ENCODE data around the gene BRF1.
"Not testable (repeated sequence)": the region's sequence is repeated elsewhere in the genome, so short reads cannot be mapped to it uniquely, and the experiment has no call there.

BRF1 gene

GRCh38 chr14:105315941-105316576, 15.3 kb upstream of the BRF1 start:
- no peak for DNase-seq (ENCODE audit: low spot score)

DNA sequence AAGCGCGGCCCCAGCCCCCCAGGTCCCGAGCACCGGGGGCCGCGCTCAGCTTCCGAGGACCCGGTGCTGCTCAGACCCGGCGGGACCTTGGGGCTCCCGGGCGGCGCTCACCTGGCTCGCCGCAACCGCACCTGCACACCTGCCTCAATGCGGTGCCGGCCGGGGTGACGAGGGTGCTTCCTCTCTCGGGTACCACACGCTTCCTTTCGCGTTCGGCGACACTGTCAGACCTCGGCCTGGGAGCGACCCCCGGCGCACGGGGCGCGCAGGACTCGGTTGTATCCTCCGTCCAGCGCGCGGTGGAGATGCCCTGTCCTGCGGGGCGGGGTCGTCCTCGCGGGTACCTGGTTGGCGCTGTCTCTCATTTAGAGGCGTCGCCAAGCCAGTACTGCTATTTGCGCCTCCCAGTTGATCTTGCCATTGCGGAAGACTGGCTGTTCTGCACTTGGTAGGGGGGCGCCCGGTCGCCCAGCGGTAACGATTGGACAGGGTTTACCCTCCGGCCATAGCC, 14.5 kb upstream of the BRF1 start:
- peak; percentile 58 for DNase-seq (ENCODE audit: low spot score)

- peak; percentile 98 for DNase-seq (ENCODE audit: low spot score)
These were observed 13.7 kb upstream of the BRF1 start, which contains the start of gene PACS2 for GRCh38 chr14:105314287-105315200. PACS2 (plus strand) TSS chr14:105314748; CDS start chr14:105314919, 171 bp downstream.

DNA sequence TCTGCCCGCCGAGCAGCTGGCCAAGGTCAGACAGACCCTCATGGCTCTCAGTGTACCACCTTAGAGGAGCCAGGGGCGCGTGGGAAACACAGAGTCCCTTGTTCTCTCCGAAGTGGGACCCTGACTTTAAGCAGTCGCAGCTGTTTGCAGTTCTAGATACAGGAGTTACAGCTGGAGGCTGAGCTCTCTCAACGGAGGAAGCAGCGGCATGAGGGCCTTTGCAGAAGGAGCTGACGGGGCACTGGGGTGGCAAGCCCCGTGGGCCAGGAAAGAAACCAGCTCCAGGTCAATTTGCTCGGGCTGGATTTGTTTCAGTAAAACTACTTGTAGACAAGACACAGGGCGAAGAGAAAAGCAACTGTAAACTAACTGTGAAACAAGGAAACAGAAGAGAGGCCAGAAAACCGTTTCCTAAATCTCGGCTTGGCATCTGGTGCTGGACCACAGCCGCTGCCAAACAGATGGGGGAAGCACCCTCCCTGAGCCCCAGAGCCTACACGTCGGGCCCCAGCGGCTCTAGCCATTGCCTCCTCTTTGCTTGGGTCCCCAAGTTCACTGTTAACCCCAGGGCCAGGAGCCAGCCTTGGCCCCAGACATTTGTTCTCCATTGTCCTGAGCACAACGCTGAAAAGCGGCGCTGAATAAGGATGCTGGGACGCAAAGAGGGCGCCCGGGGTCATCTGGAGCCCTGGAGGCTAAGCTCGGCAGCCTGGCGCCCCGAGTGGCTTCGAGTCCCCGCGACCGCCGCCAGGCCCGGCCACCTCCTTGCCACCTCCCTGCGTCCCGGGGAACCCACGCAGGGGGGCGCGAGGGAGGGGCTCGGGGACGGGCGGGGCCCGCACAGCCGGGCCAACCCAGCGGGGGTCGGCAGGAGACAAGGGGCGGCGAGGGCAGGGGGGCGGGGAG, 12.8 kb upstream of the BRF1 start:
- DNase-seq (ENCODE audit: low spot score), result peak; percentile 27

DNA sequence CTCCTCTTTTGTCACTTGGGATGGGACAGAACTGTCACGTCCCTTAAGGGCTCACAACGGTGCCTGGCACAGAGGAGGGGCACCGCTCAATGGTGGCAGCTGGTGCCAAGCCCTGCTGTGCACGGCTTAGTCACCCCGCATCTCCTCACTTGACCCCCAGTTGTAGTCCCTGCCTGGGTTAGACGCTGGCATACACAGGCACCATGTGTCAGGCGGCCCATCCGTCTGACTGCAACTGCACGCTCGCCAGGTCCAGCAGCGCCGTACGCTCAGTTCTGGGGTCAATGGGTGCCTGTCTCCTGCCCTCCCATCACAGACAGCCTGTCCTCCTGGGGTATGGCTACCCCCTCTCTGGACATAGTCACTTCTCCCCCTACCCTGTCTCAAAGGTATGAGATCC, 12.2 kb upstream of the BRF1 start:
- no peak for DNase-seq (ENCODE audit: low spot score)

- DNase-seq (ENCODE audit: low spot score), result no peak
These were observed 11.0 kb upstream of the BRF1 start for GRCh38 chr14:105311838-105312237.

GRCh38 chr14:105309371-105309770, 8.6 kb upstream of the BRF1 start:
- no peak for DNase-seq (ENCODE audit: low spot score)

DNA sequence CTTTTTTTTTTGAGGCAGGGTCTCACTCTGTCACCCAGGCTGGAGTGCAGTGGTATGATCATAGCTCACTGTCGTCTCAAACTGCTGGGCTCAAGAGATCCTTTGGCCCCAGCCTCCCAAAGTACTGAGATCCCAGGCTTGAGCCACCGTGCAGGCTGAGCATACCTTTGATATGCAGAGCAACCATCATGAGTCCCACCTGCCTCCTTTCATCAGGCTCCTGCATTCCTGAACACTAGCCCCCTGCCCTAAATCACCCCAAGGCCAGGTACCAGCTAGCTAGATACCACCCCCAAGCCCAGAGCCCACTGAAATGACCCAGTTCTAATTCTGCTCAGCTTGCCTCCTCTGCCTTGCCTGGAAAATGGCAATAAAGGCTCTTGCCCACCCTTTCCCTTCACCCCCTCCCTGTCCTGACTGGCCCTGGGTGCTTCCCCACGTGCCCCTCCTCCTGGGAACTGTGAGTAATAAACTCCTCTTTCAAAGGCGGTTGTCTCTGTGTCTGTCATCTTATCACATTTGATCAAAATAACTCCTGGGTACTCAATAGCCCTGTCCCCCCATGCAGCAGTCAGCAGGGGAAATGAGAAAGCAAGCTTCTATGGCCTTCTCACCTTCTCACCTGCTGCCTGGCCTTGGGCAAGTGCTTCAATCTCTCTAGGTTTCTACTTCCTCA, 6.4 kb upstream of the BRF1 start:
- no peak for DNase-seq (ENCODE audit: low spot score)

DNA sequence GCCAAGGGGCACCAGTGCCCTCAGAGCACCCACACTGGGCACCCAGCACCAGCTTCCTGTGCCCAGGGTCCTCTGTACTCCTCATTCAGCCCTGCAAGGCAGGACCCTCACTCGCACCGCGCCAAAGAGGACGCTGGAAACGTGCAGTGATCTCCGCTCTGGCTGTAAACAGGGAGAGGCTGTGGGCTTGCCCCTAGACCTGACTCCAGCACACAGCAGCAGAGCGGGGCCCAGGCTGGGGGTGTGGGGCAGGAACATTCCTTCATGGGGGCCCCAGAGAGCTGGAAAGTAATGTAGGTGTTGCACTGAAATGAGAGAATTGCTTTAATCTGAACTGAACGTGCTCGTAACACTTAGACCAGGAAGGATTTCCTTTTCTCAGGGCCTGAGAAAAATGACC, 5.0 kb upstream of the BRF1 start:
- no peak for DNase-seq (ENCODE audit: low spot score)

DNA sequence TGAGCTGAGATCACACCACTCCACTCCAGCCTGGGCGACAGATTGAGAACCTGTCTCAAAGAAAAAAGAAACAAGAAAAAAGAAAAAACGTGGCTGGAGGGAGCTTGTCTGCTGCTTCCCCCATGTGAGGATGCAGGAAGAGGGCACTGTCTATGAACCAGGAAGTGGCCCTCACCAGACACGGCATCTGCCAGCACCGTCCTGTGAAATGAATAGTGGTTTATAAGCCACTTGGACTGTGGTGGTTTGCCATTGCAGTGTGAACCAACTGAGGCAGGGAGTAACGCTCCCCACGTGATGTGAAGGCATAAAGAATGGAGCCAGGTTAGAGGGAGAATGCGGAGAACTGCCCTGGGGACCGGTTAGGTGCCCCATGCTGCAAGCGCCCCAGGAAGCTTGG, 4.5 kb upstream of the BRF1 start:
- DNase-seq (ENCODE audit: low spot score), result no peak

DNA sequence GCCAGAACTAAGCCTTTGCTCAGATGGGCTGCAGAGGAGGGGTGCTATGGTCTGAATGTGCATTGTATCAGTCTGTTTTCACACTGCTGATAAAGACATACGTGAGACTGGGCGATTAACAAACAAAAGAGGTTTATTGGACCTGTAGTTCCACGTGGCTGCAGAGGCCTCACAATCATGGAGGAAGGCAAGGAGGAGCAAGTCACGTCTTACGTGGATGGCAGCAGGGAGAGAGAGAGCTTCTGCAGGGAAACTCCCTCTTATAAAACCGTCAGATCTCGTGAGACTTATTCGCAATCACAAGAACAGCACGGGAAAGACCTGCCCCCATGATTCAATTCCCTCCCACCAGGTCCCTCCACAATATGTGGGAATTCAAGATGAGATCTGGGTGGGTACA, 3.8 kb upstream of the BRF1 start:
- no peak for DNase-seq (ENCODE audit: low spot score)

GRCh38 chr14:105303949-105304348, 3.1 kb upstream of the BRF1 start:
- no peak for DNase-seq (ENCODE audit: low spot score)

DNA sequence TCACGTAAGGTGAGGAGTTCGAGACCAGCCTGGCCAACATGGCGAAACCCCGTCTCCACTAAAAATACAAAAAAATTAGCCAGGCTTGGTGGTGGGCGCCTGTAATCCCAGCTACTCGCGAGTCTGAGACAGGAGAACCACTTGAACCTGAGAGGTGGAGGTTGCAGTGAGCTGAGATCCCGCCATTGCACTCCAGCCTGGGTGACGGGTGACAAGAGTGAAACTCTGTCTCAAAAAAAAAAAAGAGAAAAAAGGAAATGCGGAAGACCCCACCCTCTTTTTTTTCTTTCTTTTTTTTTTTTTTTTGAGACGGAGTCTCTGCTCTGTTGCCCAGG, 1.1 kb upstream of the BRF1 start:
- DNase-seq (ENCODE audit: low spot score), result not testable (repeated sequence)

DNA sequence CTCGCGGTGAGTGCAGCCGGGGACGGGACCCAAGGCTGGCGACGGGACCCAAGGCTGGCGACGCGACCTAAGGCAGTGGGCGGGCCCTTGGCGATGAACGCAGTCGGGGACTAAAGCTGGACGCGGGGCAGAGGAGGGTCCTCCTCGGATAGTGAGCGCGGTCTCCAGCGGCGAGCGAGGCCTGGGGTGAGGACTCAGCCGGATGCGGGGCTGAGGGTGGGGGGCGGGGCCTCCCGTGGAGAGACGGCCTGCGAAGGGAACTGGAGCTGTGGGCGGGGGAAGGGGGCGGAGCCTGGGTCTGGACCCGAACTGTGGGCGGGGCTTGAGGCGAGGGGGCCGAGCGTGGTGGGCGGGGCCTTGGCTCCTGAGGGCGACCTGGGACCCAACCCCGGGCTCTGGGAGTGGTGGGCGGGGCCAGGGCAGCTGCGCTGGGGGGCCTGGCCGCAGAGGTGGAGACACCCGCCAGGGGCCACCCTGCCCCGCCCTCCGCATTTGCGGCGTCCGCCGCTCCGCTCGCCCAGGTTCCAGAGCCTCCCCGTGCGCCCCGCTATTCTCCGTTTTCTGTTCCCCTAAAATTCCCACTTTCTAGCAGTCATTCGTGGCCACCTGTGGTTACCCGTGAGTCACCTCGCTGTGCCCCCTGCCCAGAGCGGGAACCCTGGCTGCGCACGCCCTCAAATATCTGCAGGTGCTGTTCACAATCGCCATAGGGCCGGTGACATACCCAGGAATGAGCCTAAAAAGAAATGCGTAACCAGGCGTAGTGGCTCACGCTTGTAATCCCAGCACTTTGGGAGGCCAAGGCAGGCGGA, 508 bp upstream of the BRF1 start:
- peak; percentile 99 for DNase-seq (ENCODE audit: low spot score)

- no peak for DNase-seq (ENCODE audit: low spot score)
These were observed 903 bp downstream of the BRF1 start for GRCh38 chr14:105299654-105300541.

- DNase-seq (ENCODE audit: low spot score), result not testable (repeated sequence)
These were observed 3.5 kb downstream of the BRF1 start for GRCh38 chr14:105297311-105297710.

DNA sequence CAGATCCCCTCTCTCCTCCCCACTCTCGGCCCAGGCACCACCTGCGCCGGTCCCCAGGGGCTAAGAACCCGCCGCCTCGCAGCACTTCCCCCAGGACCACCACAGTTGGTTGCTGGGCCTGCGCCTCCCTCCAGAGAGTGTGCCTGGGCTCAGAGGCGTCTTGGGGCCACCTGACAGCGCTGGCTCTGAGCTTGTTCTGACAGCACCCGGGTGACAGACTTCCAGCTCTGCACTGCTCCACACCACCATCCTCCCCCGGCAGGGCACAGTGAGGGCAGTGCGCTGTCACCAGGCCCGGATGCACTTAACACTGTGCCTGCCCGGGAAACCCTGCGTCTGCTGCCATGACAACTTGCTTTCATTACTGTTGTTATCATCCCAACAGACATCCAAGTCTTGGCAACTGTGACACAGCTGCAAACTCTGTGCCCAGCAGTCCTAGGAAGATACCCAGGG, 6.6 kb downstream of the BRF1 start:
- peak; percentile 48 for DNase-seq (ENCODE audit: low spot score)

DNA sequence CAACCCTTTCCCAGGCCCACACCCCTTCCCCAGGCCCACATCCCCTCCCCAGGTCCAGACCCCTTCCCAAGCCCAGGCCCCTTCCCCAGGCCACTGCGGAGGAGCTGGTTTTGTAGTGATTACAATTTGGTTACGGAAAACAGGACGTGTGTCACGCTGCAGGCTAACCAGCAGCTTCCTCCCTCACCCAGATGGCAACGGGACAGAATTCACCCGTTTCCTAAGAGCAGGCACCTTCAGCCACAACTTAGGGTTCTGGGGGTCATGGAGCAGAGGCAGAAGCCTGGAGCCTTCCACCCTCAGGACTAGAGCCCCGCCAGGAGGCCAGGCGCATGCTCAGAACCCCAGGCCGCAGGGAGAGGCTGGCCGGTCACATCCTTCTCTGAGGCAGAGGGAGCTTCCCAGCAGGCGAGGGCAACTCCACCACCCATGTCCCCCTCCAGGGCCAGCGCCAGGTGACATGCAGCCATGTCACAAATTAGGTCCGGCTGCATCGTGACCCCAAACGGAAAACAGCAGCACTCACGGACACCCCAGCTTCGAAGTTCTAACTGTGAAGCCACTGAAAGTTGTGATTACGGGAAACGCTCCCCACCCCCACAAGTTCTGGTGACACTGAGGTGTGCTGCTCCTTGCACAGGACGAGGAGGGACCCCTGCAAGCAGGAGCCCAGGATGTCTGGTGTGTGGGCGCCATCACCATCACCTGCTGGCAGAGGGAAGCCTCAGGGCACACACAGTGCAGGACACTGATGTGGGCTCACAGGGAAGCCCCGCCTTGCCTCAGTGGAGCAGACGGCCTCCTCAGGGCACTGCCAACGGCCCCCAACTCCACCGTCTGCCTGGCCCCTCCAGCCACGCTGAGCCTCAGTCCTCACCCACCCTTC, 7.7 kb downstream of the BRF1 start:
- DNase-seq (ENCODE audit: low spot score), result no peak
